ENCODE data around the gene CIAO1.
A peak's percentile ranks its signal among the peaks of the same experiment; 100 is the strongest.
"Not testable (repeated sequence)": the region's sequence is repeated elsewhere in the genome, so short reads cannot be mapped to it uniquely, and the experiment has no call there.

The CIAO1 gene

DNA sequence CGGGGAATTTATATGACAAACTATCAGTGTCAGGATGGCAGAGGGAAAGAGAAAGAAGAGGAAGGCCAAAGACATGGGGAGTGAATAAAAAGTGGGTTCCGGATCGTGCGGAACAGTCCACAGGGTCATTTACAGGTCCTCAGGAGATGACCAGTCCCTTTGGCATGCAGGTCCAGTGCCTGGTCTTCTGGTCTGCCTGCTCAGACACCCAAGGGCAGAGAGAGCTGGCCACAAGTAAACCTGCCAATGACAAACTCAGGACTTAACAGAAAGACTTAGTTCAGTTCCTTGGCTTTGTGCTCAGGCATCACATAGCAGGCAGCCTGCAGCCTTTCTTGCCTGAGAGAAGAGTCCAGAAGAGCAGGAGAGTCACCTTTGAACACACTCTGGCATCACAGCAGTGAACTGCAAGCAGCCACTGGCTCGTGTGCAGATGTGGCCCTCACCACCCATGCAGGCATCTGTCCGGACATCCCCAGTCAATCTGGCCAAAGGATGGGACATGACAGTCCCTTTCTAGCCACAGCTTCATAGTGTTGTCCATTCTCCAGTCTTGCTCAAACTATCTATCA, 14.2 kb upstream of the CIAO1 start:
- no peak for DNase-seq

- no peak for DNase-seq
These were observed 13.5 kb upstream of the CIAO1 start for GRCh38 chr2:96252526-96252925.

- no peak for DNase-seq
These were observed 13.0 kb upstream of the CIAO1 start for GRCh38 chr2:96253006-96253405.

- no peak for DNase-seq
These were observed 11.5 kb upstream of the CIAO1 start for GRCh38 chr2:96254571-96254970.

- no peak for DNase-seq
These were observed 9.4 kb upstream of the CIAO1 start for GRCh38 chr2:96256611-96257113.

- DNase-seq, result not testable (repeated sequence)
These were observed 8.3 kb upstream of the CIAO1 start for GRCh38 chr2:96257744-96258143.

DNA sequence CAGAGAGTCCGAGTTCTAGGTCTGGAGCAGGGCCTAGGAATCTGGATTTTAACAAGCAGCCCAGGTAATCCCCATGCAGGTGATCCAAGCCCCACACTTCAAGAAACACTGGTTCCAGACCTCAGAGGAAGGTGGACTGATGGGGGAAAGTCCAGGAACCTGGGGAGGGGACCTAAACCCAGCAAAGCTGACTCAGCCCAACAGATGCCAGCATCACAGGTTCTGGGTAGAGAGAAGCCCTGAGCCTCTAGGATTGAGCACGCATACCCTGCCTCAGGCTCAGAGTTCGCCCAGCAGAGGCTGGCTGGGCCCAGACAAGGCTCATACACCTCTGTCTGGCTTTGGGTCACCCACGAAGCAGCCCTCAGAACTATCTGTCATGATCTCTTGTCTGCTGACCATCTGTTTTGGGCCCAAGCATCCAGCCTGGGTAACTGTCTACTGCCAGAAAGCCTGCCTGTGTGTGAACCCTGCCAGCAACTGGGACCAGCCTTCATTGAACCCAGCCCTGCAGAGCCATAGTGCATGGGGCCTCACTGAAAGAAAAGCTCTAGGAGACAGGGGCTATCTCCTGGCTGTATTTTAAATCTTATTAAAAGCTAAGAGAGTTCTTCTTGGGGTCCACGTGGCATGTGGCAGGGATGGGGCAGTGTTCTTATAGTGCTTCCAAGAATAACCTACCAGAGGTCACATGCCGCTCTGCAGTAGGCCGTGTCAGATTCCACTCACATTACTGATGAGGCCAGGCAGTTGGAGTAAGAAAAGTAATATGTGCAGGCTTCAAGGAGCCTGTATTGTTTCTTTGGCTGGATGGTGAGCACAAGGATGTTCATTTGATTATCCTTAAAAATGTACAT, 7.6 kb upstream of the CIAO1 start:
- no peak for DNase-seq

GRCh38 chr2:96259497-96259921, 6.5 kb upstream of the CIAO1 start:
- no peak for DNase-seq

DNA sequence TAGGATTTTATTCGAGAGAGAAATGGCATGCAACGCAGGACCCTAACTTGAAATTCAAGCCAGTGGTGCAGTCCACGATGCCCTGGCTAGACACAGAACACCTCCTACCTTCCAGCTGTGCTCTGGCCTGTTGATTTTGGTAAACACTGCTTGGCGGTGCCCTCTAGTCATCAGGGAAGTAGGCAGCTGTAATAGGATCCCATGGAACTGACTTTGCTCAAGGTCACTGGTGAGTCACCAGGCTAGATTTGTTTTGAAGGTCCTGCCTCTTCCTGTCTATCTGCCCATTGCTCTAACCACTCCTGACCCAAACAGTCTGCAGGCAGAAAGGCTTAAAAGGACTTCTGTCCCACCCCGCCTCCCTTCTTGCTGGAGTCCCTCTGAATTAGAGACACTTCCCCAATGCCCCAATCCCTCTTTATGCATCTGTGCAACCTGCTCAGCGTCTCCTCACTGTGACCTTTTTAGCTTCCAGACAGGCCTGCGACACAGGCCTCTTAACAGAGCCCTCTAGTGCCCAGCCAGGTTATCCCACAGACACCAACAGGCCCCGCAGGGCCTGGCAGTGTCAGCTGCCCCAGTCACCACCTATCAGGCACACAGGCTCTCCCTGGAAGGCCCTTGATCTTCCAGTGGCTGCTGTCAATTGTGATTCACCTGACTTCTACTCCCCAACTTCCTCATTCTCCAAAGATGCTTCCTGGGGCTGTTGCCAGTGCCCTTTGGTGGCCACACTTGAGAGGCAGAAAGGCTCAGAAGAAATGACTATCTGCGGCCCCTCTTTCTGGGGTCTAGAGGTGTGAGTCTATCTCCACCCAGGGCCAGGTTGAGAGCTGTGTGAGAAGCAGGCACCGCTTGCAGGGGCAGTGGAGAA, 5.4 kb upstream of the CIAO1 start:
- DNase-seq, result peak; percentile 59

DNA sequence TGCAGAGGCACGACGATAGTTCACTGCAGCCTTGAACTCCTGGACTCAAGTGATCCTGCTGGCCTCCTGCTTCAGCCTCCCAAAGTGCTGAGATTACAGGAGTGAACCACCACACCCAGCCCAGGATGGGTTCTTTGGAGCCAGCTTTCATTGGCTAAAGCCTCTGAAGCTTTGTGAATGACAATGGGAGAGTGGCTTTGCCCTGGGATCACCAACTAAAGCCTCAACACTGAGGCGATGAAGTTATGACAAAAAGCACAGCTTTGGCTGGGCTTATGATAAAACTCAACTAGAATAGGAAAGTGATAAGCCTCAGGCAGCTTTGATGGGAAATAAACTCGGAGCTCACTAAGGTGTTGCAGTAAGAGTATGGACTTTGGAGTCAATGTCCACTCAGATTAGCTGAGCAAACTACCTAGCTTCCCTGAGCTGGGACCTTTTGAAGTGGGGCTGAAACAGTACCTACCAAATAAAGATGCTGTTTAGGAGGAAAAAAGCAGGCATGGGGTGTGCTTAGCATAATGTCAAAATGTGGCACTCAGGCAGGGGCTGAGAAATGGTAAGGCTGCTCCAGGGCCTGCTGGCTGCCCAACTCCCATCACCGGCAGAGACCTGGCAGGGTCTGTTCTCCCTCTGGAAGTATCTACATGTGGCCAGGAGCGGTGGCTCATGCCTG, 4.6 kb upstream of the CIAO1 start:
- DNase-seq, result no peak

GRCh38 chr2:96262306-96262705, 3.7 kb upstream of the CIAO1 start:
- DNase-seq, result no peak

DNA sequence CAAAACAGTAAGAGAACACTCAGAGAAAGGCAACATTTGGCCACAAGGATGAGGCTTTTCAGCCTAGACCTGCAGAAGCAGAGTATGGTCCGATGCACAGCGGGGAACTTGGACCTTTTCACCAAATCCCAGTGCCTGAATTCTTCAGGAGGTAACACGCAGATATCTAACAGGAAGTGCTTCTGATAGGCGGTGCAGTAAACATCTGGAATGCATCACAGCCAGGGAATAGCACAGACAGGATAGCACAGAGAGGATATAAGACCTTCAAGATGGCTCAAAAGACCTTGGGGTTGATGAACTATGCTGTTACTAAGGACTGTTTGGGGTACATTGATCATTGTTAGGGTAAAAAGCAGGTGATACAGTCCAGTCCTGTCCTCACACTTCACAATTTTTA, 1.9 kb upstream of the CIAO1 start:
- no peak for DNase-seq

GRCh38 chr2:96264656-96265348, 1.2 kb upstream of the CIAO1 start:
- DNase-seq, result peak; percentile 31

DNA sequence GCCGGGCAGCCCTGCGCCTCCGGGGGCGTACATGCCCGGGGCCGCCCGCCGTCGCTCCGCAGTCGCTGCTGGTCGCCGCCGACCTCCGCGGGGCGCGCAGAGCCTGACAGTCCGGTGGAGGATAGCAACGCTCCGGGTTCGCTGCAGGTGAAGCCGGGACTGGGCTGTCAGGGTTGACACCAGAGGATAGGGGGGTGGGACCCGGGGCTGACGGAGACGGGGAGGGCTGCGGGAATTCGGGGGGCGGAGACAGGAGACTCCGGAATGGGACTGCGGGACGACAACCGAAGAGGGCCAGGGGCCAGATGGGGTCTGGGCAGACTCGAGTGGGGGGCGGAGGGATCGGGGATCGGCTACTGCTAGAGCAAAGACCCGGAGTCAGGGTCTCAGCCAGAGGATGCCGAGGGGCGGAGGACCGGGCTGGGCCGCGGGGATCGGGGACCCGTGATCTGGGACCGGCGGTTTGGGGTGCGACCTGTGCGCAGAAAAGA, 631 bp upstream of the CIAO1 start:
- peak; percentile 41 for DNase-seq

GRCh38 chr2:96267159-96267971, 1.3 kb downstream of the CIAO1 start:
- peak; percentile 77 for DNase-seq

GRCh38 chr2:96271995-96272394, 6.0 kb downstream of the CIAO1 start:
- no peak for DNase-seq

GRCh38 chr2:96273763-96274162, 7.7 kb downstream of the CIAO1 start:
- no peak for DNase-seq

GRCh38 chr2:96274355-96275056, 8.5 kb downstream of the CIAO1 start:
- DNase-seq, result no peak

GRCh38 chr2:96276787-96277499, 10.9 kb downstream of the CIAO1 start:
- no peak for DNase-seq

All from activated CD4-positive, alpha-beta T cell treated with anti-CD3 and anti-CD28 coated beads for 48 hours (primary cell).